ENCODE results near the gene LRRC28. TPM values are rescaled to one million over a fixed set of nuclear protein-coding genes. Genes with fewer than 3 reads are reported as not detected.

The LRRC28 gene
- total and polyA plus RNA-seq, 10 of the 15 experiments (the other 5 are each of a cell fraction or from before 2014, with no cell fraction given), result 21.3 to 54.9 (median 27.7) TPM

- SMC1A ChIA-PET (ENCODE audit: uncharacterized antibody, unreplicated experiment), result interaction anchor here (0.8 to 1.7 kb wide), 3 partner anchors 9 to 283 kb away, joined by 3 to 4 read pairs (median 4); no protein-coding TSS in a partner anchor
- Histone ChIP-seq H3K27ac (ENCODE audit: control insufficient read depth, insufficient read depth) (no peak overlapping the region), H3K4me1 (ENCODE audit: control insufficient read depth, insufficient read depth, low read length) (peaks cover 16% of the 10 kb centered on the region), H3K36me3 (ENCODE audit: control insufficient read depth in 2 of 2, insufficient read depth in 2 of 2, low read length in 1 of 2) (no peaks in the 10 kb centered on the region), H4K20me1 (ENCODE audit: control insufficient read depth, insufficient read depth) (no peaks in the 10 kb centered on the region), H3K4me2 (ENCODE audit: control insufficient read depth, insufficient read depth) (no peak overlapping the region), H3K9ac (ENCODE audit: control insufficient read depth, insufficient read depth, low read length) (no peak overlapping the region), H3K79me2 (ENCODE audit: control insufficient read depth, insufficient read depth, low read length) (no peaks in the 10 kb centered on the region), H3K9me3 (replicated peaks; ENCODE audit: control insufficient read depth, insufficient read depth, low read length) (0 out of 3 replicates have a peak, but pooled peaks cover 2% of the 10 kb centered on the region), H3K4me3 (no peak overlapping the region), H2AFZ (ENCODE audit: control insufficient read depth, low read depth, low read length) (no peak overlapping the region), H3K27me3 (replicated peaks in 1 of 2; ENCODE audit: control insufficient read depth in 2 of 2, insufficient read depth in 2 of 2, low read length in 1 of 2) (no peaks in the 10 kb centered on the region; a peak in 1 of 4 replicates)
- in situ Hi-C loops (cut with MboI) (no loop called here), intact Hi-C loops (cut with micrococcal nuclease; ENCODE audit: unreplicated experiment) (no loop called here)
- WGBS (ENCODE audit: insufficient coverage, insufficient replicate concordance, low lambda C conversion rate, missing lambda C conversion rate), result 65% methylated on average over 6 of the region's 6 CpGs
- RAD21 ChIA-PET (ENCODE audit: unreplicated experiment), result no interaction called here
- no peak for FAIRE-seq
- POLR2A ChIA-PET, result no interaction called here
- DNase-seq (ENCODE audit: low read depth, low spot score), result no peak
- CTCF ChIA-PET, result no interaction called here
- no peak for TF ChIP-seq NFIC (IDR thresholded peaks at IDR 0.05; ENCODE audit: low read depth, low read length)
- no peak for ATAC-seq
- no TSS peak for BruUV-seq (replicated peaks)
These were observed 169.9 kb downstream of the LRRC28 start for GRCh38 chr15:99421172-99421656.

GRCh38 chr15:99421758-99422157, 170.5 kb downstream of the LRRC28 start:
- no peak for ATAC-seq
- Histone ChIP-seq H3K27ac (ENCODE audit: control insufficient read depth, insufficient read depth) (no peak overlapping the region), H3K9me3 (replicated peaks; ENCODE audit: control insufficient read depth, insufficient read depth, low read length) (0 out of 3 replicates have a peak, but pooled peaks cover 2% of the 10 kb centered on the region), H3K9ac (ENCODE audit: control insufficient read depth, insufficient read depth, low read length) (no peak overlapping the region), H3K79me2 (ENCODE audit: control insufficient read depth, insufficient read depth, low read length) (no peaks in the 10 kb centered on the region), H3K27me3 (replicated peaks in 1 of 2; ENCODE audit: control insufficient read depth in 2 of 2, insufficient read depth in 2 of 2, low read length in 1 of 2) (no peaks in the 10 kb centered on the region; a peak in 1 of 4 replicates), H2AFZ (ENCODE audit: control insufficient read depth, low read depth, low read length) (no peak overlapping the region), H3K36me3 (ENCODE audit: control insufficient read depth in 2 of 2, insufficient read depth in 2 of 2, low read length in 1 of 2) (no peaks in the 10 kb centered on the region), H3K4me3 (no peak overlapping the region), H3K4me1 (ENCODE audit: control insufficient read depth, insufficient read depth, low read length) (peaks cover 16% of the 10 kb centered on the region), H3K4me2 (ENCODE audit: control insufficient read depth, insufficient read depth) (no peak overlapping the region), H4K20me1 (ENCODE audit: control insufficient read depth, insufficient read depth) (no peaks in the 10 kb centered on the region)
- intact Hi-C loops (cut with micrococcal nuclease; ENCODE audit: unreplicated experiment) (no loop called here), in situ Hi-C loops (cut with MboI) (no loop called here)
- DNase-seq (ENCODE audit: low read depth, low spot score), result no peak
- BruUV-seq (replicated peaks), result no TSS peak
- ChIA-PET CTCF (no interaction called here), POLR2A (interaction anchor here (0.7 kb wide), 1 partner anchor 169 kb away, joined by 5 read pairs; no protein-coding TSS in a partner anchor), SMC1A (ENCODE audit: uncharacterized antibody, unreplicated experiment) (interaction anchor here (0.8 kb wide), 1 partner anchor 10 kb away, joined by 4 read pairs; no protein-coding TSS in a partner anchor), RAD21 (ENCODE audit: unreplicated experiment) (no interaction called here)
- FAIRE-seq, result no peak
- WGBS (ENCODE audit: insufficient coverage, insufficient replicate concordance, low lambda C conversion rate, missing lambda C conversion rate), result 23% methylated on average over 1 of the region's 1 CpG
- TF ChIP-seq RELB (IDR thresholded peaks at IDR 0.05; ENCODE audit: low read depth) (no peak), IKZF2 (IDR thresholded peaks at IDR 0.05) (no peak), SUZ12 (IDR thresholded peaks at IDR 0.05; ENCODE audit: unreplicated experiment) (no peak), NFYB (IDR thresholded peaks at IDR 0.05; ENCODE audit: insufficient read depth, low read depth, low read length) (no peak), KDM1A (IDR thresholded peaks at IDR 0.05; ENCODE audit: borderline replicate concordance) (no peak), SKIL (IDR thresholded peaks at IDR 0.05; ENCODE audit: low read depth, poor library complexity, severe bottlenecking) (no peak)
- TF ChIP-seq, protein P1, sequence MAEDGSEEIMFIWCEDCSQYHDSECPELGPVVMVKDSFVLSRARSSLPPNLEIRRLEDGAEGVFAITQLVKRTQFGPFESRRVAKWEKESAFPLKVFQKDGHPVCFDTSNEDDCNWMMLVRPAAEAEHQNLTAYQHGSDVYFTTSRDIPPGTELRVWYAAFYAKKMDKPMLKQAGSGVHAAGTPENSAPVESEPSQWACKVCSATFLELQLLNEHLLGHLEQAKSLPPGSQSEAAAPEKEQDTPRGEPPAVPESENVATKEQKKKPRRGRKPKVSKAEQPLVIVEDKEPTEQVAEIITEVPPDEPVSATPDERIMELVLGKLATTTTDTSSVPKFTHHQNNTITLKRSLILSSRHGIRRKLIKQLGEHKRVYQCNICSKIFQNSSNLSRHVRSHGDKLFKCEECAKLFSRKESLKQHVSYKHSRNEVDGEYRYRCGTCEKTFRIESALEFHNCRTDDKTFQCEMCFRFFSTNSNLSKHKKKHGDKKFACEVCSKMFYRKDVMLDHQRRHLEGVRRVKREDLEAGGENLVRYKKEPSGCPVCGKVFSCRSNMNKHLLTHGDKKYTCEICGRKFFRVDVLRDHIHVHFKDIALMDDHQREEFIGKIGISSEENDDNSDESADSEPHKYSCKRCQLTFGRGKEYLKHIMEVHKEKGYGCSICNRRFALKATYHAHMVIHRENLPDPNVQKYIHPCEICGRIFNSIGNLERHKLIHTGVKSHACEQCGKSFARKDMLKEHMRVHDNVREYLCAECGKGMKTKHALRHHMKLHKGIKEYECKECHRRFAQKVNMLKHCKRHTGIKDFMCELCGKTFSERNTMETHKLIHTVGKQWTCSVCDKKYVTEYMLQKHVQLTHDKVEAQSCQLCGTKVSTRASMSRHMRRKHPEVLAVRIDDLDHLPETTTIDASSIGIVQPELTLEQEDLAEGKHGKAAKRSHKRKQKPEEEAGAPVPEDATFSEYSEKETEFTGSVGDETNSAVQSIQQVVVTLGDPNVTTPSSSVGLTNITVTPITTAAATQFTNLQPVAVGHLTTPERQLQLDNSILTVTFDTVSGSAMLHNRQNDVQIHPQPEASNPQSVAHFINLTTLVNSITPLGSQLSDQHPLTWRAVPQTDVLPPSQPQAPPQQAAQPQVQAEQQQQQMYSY (CRISPR knock-in tag; IDR thresholded peaks at IDR 0.05), result no peak
